Measurements from ENCODE around the gene PRKD1.
A peak's percentile ranks its signal among the peaks of the same experiment; 100 is the strongest.

DNA sequence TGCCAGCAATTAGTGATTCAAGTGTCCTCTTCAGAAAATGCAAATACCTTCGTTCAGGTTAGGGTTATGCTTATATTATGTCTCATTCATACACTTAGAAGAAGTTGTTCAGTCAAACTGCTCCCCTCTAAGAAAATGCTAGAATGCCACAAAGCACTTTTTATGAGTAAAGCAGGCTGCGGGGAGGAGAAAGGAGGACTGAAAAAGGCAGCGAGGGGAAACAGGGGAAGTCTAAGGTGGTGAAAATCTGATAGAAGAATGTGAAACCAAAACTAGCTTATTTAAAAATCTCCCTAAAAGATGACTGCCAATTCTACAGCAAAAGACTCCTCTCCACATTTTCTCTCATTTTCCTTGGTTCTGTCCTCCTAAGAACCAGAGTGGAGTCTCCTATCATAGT lies 70.1 kb downstream of the PRKD1 start:
- TF ChIP-seq, protein P1, sequence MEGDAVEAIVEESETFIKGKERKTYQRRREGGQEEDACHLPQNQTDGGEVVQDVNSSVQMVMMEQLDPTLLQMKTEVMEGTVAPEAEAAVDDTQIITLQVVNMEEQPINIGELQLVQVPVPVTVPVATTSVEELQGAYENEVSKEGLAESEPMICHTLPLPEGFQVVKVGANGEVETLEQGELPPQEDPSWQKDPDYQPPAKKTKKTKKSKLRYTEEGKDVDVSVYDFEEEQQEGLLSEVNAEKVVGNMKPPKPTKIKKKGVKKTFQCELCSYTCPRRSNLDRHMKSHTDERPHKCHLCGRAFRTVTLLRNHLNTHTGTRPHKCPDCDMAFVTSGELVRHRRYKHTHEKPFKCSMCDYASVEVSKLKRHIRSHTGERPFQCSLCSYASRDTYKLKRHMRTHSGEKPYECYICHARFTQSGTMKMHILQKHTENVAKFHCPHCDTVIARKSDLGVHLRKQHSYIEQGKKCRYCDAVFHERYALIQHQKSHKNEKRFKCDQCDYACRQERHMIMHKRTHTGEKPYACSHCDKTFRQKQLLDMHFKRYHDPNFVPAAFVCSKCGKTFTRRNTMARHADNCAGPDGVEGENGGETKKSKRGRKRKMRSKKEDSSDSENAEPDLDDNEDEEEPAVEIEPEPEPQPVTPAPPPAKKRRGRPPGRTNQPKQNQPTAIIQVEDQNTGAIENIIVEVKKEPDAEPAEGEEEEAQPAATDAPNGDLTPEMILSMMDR (IDR thresholded peaks at IDR 0.05; ENCODE audit: low read depth, low read length), result no peak
- 0 out of 2 replicates have a peak, but pooled peaks have one; percentile 46 for TF ChIP-seq EZH2phosphoT487 (IDR thresholded peaks at IDR 0.05; ENCODE audit: low read depth)
